Stimulated activated CD4-positive, alpha-beta T cell treated with anti-CD3 and anti-CD28 coated beads, Interleukin-4, amount 100 ng/mL, for 1 hour (primary cell): ENCODE results near the gene DSG1.
"Not testable (repeated sequence)": the region's sequence is repeated elsewhere in the genome, so short reads cannot be mapped to it uniquely, and the experiment has no call there.

Experiments
- DNase-seq: peaks from one replicate; pipeline ENCODE4 v3.0.0-alpha.2; 2020

Gene DSG1

DNA sequence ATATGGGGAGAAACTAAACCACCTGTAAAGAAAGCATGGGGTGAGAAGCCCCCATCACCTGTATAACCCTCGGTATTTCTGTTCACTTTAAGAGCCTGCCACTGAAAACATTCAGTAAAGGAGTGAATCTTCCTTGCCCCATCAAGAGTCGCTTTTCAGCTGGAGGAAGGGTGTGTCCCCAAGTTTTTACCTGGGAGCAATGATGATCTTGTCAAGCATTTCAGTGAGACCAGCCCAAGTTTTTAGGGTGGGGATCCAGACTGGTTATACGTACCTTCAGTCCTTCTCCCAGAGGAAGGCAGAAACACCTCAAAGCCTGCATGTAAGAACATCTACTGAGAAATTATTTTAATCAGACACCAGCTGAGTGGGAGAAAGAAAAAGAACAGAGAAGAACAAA, at the start of gene DSG1:
Gene DSG1, plus strand, starts transcription at position 301 of the 400 bp plus-strand sequence. CDS start 141 bp downstream, outside the sequence.
- DNase-seq, result no peak

- DNase-seq, result no peak
Observed at GRCh38 chr18:31268985-31269406, 49.0 kb upstream of the DSG1 start.

DNA sequence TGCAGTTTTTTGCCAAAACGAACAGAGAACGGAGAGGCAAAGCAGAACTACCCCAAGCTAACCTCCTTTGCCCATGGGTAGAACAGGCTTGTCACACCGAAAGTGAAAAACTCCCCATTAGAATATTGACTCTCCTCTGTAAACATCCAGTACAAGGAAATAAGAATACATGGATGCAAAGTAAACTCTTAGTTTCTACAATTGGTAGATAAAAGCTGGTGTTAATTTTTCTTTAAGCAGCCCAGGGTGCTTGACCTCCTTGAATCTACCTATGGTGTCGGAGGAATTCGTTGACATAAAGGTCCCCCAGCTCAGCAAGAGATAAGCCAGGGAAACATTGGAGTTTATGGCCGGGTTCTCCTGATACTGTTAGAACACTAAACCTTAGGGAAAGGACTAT, 48.4 kb upstream of the DSG1 start:
- DNase-seq, result no peak

DNA sequence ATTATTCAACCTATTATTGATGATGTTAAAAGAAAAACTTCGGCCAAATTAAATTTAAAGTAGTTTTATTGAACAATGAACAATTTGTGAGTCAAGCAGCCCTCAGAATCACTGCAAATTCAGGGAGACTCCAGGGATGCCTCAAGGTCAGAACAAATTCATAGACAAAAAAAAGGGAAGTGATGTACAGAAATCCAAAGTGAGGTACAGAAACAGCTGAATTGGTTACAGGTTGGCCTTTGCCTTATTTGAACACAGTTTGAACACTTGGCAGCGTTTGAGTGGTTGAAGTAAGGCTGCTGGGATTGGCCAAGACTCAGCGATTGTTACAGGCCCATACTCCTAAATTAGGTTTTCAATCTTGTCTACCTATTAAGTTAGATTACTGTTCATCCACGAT, 47.4 kb upstream of the DSG1 start:
- no peak for DNase-seq

GRCh38 chr18:31273812-31274527, 44.0 kb upstream of the DSG1 start:
- DNase-seq, result no peak

DNA sequence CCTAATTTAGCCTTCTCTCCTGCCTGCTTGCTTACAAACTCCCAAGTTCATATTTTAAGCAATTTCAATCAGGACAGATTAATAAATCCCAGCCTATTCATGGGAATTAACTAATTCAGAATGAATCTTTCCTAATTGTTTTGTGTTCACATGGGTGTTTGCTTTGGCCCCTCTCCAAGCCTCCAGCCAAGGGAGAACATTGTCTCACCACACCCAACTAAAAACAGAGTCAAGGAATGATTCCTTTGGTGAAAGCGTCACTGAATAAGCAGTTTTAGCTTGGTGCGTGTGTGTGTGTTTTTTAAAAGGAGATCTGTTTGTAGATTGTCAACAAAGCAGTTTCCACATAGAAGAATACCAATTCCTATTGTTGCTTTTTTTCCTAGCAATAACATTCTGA, 43.0 kb upstream of the DSG1 start:
- no peak for DNase-seq

- no peak for DNase-seq
Observed at GRCh38 chr18:31275722-31276463, 42.1 kb upstream of the DSG1 start.

DNA sequence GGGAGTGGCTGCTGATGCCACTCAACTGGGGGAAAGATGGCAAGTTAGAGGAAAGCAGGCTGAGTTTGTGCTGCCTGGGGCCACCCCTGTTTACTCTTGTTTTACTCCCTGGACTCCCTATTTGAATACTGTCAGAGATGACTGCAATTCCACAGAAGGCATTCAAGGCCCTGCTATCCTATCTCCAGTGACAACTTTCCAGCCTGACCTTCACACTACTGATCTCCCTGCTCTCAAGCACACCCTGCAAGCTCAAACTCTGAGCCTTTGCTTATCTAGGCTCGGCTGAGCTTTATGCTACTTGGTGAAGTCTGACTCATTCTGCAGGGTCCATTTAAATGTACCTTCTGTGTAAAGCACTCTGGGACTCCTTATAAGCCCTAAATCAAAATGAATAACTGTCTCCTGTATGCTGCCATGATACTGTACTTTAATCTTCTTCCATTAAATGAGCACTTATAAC, 39.3 kb upstream of the DSG1 start:
- no peak for DNase-seq

- no peak for DNase-seq
Observed at GRCh38 chr18:31280502-31280901, 37.5 kb upstream of the DSG1 start.

DNA sequence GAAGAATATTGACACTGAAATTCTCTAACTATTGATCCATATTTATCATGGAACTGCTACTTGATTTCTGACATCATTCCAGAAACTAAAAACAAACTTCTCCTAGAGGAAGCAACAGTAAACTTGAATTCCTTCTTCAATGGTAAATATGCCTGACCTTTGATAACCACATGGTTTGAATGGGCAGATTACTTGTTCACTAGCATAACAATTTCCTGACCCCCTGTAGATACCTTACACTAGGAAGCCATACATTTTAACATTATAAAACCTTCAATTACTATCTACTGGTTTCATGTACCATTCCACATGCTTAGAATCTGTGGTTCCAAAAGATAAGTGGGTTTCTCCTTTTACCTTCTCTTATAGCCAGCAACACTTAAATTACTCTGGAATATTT, 36.5 kb upstream of the DSG1 start:
- DNase-seq, result no peak

DNA sequence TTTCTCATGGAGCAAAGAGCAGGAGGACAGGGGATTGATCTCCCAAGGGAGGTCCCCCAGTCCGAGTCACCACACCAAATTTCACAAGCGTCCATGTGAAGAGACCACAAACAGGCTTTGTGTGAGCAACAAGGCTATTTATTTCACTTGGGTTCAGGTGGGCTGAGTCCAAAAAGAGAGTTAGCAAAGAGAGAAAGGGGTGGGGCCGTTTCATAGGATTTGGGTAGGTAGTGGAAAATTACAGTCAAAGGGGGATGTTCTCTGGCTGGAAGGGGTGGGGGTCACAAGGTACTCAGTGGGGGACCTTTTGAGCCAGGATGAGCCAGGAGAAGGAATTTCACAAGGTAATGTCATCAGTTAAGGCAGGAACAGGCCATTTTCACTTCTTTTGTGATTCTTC, 28.5 kb upstream of the DSG1 start:
- not testable (repeated sequence) for DNase-seq

DNA sequence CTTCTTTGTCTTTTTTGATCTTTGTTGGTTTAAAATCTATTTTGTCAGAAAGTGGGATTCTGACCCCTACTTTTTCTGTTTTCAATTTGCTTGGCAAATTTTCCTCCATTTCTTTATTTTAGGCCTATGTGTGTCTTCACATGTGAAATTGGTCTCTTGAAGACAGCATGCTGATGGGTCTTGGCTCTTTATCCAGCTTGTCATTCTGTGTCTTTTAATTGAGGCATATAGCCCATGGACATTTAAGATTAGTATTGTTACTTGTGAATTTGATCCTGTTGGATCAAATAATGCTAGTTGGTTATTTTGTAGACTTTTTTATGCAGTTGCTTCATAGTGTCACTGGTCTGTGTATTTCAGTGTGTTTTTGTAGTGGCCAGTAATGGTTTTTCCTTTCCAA, 26.3 kb upstream of the DSG1 start:
- DNase-seq, result no peak

DNA sequence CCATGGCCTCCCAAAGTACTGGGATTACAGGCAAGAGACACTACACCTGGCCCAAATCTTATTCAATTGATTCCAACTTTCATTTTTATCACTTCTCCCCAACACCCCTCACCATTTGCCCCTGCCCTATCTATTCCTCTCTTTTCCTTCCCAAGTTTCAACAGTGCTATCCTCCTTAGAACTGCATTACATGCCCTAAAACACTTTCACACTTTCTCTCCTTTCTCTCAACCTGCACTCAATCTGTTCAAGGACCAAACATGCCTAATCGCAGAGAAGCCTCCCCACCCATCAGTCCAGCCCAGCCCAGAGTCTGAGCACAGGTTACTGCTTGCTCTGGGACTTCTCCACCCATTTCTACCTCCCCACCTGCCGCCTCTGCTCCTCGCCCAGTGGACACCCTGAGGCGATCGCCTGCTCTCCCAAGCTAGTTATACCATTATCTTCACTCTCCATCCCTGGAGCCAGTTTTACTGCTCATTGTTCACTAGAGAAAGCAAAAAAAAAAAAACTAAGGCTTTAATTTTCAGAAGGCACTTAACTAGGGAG, 23.7 kb upstream of the DSG1 start:
- no peak for DNase-seq

DNA sequence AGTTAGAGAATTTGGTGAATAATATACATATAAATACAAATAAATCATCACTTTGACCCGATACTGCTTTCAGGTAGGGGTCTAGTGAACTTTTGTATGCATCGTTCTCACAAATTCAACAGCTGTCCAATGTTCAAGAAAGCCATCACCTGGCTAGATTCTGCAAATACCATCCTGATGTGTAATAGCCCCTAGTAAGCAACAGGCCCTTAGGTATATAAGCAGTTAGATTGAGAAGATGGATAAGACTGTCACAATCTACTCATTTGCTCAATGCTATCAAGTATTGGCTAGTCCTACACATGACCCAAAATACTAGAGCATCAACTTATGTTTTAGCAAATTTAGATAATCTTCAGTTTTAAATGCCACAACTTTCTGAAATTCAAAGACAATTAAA, 20.7 kb upstream of the DSG1 start:
- no peak for DNase-seq

GRCh38 chr18:31301201-31301655, 16.7 kb upstream of the DSG1 start:
- DNase-seq, result no peak

DNA sequence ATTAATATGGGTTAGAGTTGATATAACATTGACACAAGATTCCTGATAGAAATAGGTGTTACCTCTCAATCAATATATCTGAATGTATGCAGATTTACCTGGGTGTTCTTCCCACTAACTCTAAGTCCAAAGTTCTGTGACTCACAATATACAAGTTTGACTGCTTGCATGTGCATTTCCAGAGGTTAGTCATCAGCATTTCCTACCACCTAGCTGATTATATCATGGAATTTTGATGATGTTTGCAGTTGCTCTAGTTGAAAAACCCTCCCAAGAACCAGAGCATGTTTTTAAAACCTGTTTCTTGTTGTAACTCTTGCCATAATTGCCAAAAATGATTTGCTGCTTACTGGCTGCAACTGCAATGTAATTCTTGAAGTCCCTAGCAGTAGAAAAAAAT, 15.0 kb upstream of the DSG1 start:
- no peak for DNase-seq

GRCh38 chr18:31303771-31304170, 14.2 kb upstream of the DSG1 start:
- DNase-seq, result no peak

DNA sequence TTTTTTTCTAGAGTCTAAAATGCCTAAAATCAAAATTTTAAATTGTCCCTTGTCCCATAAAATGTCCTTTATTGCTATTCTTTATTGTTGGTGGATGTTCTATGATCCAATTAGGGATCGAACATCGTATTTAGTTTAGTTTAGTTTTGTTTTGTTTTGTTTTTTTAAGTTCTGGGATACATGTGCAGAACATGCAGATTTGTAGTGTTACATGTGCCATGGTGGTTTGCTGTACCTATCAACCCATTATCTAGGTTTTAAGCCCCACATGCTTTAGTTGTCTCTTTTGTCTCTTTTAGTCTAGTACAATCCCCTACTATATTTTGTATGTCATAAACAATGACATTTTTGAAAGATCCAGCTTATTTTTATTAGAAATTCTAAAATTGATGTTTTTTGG, 8.8 kb upstream of the DSG1 start:
- DNase-seq, result no peak

GRCh38 chr18:31316974-31317373, 986 bp upstream of the DSG1 start:
- DNase-seq, result no peak

- DNase-seq, result no peak
Observed at GRCh38 chr18:31321719-31322118, 3.8 kb downstream of the DSG1 start.

GRCh38 chr18:31325051-31325450, 7.1 kb downstream of the DSG1 start:
- no peak for DNase-seq

GRCh38 chr18:31329787-31330438, 12.0 kb downstream of the DSG1 start:
- no peak for DNase-seq

DNA sequence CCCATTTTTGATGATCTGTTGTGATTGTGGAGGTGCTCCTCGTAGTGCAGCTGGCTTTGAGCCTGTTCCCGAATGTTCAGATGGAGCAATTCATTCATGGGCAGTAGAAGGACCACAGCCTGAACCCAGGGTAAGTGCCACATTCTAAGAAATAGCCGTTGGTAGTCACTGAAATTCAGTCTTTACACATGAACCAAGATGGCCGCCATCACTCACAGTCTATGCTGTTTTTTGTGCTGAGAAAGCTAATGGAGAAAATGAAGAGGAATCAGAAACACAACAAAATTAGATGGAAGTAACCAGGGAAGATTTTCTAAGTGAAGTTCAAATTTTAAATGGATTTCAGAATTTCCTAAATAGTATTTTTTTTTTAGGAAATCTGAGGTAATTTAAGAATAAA, 25.5 kb downstream of the DSG1 start:
- no peak for DNase-seq

- DNase-seq, result not testable (repeated sequence)
Observed at GRCh38 chr18:31353336-31353735, 35.4 kb downstream of the DSG1 start.
